GM06990 (cell line): Measurements from ENCODE around the gene CAMK1D.

Source experiments
- DNase-seq: peaks from one replicate; pipeline ENCODE4 v3.0.0-alpha.2; 2011; ENCODE audit not compliant: insufficient read length; ENCODE audit errors: extremely low read depth
- H3K27me3 ChIP-seq: replicated peaks from 2 replicates; pipeline ENCODE4 v1.6.0; 2011; ENCODE audit warnings: low read length; ENCODE audit not compliant: control insufficient read depth, insufficient read depth
- H3K36me3 ChIP-seq: 2 replicates; pipeline ENCODE4 v1.5.1; 2011; ENCODE audit warnings: low read length; ENCODE audit not compliant: control insufficient read depth, insufficient read depth
- H3K4me3 ChIP-seq: replicated peaks from 2 replicates; pipeline ENCODE4 v1.5.1; 2011; ENCODE audit warnings: low read depth, mild to moderate bottlenecking, control low read depth, low read length
- TF ChIP-seq, protein P1 (sequence below): IDR thresholded peaks from 2 replicates; pipeline ENCODE4 v1.5.1; 2011; ENCODE audit warnings: low read length, control low read depth, mild to moderate bottlenecking, inconsistent platforms; ENCODE audit not compliant: insufficient read depth, poor library complexity, severe bottlenecking

CAMK1D gene

DNA sequence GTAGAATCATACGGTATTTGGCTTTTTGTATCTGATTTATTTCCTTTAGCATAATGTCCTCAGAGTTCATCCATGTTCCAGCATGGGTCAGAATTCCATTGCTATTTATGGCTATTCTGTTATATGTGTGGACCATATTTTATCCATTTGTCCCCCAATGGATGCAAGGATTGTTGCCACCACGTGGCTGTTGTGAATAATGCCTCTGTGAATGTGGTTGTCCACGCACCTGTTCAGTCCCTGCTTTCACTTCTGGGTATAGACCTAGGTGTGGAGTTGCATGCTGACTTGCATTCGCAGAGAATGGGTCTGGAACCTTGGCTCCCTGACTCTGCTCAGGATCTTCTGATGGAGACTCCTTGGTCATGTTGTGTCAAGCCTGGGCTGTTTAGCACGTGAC is 199.9 kb downstream of the CAMK1D start:
- no peaks in the 10 kb centered on the region for H3K27me3 ChIP-seq
- no peaks in the 10 kb centered on the region for H3K36me3 ChIP-seq
- TF ChIP-seq, protein P1, sequence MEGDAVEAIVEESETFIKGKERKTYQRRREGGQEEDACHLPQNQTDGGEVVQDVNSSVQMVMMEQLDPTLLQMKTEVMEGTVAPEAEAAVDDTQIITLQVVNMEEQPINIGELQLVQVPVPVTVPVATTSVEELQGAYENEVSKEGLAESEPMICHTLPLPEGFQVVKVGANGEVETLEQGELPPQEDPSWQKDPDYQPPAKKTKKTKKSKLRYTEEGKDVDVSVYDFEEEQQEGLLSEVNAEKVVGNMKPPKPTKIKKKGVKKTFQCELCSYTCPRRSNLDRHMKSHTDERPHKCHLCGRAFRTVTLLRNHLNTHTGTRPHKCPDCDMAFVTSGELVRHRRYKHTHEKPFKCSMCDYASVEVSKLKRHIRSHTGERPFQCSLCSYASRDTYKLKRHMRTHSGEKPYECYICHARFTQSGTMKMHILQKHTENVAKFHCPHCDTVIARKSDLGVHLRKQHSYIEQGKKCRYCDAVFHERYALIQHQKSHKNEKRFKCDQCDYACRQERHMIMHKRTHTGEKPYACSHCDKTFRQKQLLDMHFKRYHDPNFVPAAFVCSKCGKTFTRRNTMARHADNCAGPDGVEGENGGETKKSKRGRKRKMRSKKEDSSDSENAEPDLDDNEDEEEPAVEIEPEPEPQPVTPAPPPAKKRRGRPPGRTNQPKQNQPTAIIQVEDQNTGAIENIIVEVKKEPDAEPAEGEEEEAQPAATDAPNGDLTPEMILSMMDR, result peak; percentile 25
- no peak overlapping the region for H3K4me3 ChIP-seq
- DNase-seq, result no peak

DNA sequence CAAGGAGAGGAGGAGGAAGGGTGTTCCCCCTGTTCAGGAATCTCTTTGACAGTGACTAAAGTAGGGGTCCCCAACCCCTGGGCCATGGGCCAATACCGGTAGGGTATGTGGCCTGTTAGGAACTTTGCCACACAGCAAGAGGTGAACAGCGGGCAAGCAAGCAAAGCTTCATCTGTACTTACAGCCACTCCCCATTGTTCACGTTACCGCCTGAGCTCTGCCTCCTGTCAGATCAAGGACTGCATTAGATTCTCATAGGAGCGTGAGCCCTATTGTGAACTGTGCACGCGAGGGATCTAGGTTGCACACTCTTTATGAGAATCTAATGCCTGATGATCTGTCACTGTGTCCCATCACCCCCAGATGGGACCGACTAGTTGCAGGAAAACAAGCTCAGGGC is 201.6 kb downstream of the CAMK1D start:
- no peak for DNase-seq
- no peaks in the 10 kb centered on the region for H3K27me3 ChIP-seq
- TF ChIP-seq, protein P1, result no peak
- no peak overlapping the region for H3K4me3 ChIP-seq
- no peaks in the 10 kb centered on the region for H3K36me3 ChIP-seq

DNA sequence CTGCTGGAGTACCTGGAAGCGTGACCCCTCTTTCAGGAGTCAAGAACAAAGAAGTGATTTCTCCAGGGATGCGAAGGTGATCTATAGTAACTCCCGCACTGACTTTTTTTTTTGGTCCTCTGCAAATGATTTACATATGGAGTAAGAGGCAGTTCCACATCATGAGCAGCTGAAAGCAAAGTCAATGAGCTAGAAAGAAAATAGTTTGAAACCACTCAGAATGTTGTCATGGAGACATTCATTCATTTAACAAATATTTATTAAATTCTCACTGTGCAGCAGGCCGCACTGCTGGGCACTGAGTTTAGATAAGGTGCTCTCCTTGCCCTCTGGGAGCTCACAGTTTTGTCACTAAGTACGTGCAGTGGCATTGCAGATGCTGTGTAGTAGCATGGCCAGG is 206.7 kb downstream of the CAMK1D start:
- Histone ChIP-seq H3K36me3 (no peaks in the 10 kb centered on the region), H3K4me3 (no peak overlapping the region), H3K27me3 (no peaks in the 10 kb centered on the region)
- TF ChIP-seq, protein P1, result no peak
- DNase-seq, result no peak

DNA sequence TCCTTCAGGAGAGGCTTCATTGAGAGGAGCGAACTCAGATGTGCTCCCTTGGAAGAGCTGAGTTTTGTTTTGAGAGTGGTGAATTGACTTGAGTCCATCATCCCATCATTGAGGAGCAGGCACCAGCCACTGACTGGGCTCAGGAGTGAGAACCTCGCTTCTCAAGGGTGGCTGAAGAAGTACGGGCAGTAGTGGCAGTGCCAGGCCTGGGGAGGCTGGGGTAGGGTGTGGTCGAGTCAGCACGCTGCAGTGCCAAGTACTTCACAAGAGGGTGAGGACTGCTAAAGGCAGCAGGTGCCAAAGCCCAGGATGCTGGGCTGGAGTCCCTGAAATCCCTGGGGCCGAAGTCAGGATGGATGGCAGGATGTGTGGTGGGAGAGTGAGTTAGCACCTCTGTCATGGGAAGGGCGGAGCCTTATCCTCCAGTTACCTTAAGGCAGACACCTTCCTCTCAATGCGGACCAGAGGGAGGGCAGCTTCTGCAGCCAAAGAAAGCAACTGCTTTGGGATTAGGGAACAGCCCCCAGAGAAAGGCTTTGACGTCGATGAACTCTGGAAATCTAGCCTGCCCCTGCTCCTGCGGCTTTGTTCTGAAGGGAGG is 210.3 kb downstream of the CAMK1D start:
- DNase-seq, result no peak
- TF ChIP-seq, protein P1, result no peak
- Histone ChIP-seq H3K36me3 (no peaks in the 10 kb centered on the region), H3K27me3 (no peaks in the 10 kb centered on the region), H3K4me3 (no peak overlapping the region)

DNA sequence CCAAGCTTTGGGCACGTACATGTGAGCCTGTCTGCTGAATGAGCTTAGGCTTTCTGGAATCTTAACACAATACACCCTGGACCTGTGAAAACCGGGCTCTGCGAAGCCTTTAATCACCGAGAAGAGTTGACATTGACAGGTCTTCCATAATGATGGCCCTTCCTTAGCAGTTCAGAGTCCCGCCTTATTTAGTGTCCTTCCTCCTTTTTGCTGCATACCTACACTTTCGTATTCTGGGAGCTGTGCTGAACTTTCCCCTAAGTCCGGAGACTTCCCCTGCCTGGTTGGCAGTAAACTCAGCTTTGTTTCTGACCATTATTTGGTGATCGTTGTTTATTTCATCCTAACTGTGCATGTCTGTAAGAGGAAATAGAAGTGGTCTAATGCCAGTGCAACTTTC is 212.0 kb downstream of the CAMK1D start:
- TF ChIP-seq, protein P1, result no peak
- H3K4me3 ChIP-seq, result no peak overlapping the region
- H3K36me3 ChIP-seq, result no peaks in the 10 kb centered on the region
- no peak for DNase-seq
- H3K27me3 ChIP-seq, result no peaks in the 10 kb centered on the region

DNA sequence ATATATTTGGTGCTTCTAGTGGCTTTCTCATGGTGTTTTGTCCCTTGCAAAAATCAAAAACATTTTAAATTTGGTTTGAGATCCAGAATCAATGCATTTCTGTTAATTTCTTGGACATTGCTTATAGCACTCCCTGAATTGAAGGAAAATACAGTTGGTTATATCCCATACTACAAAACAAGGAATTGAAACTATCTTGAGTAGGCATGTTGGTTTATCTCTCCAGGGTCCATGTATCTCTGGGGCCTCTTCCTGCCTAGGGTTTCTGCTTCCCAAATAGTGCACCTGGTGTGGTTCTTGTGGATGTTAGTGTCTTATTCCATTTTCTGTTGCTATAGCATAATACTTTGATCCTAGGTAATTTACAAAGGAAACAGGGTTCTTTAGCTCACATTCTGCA is 212.4 kb downstream of the CAMK1D start:
- no peaks in the 10 kb centered on the region for H3K27me3 ChIP-seq
- no peak overlapping the region for H3K4me3 ChIP-seq
- no peaks in the 10 kb centered on the region for H3K36me3 ChIP-seq
- no peak for DNase-seq
- TF ChIP-seq, protein P1, result no peak
